ENCODE data around the gene PABPN1L. TPM values are rescaled to one million over a fixed set of nuclear protein-coding genes. Genes with fewer than 3 reads are reported as not detected.

PABPN1L gene
- total RNA-seq, 3 donors from 2014 or later, result not detected

GRCh38 chr16:88818575-88818874, 47.9 kb downstream of the PABPN1L start:
- Mint-ChIP-seq H3K27me3 (ENCODE audit: low read depth) (no peaks in the 10 kb centered on the region), H3K4me3 (no peak overlapping the region), H3K4me1 (ENCODE audit: low read depth) (no peaks in the 10 kb centered on the region), H3K36me3 (ENCODE audit: insufficient read depth) (peaks cover 3% of the 10 kb centered on the region), H3K9me3 (no peaks in the 10 kb centered on the region)
- no peak for DNase-seq
- ATAC-seq, result no peak

GRCh38 chr16:88817785-88818574, 48.5 kb downstream of the PABPN1L start:
- Mint-ChIP-seq H3K36me3 (ENCODE audit: insufficient read depth) (peaks cover 3% of the 10 kb centered on the region), H3K9me3 (no peaks in the 10 kb centered on the region), H3K4me3 (no peak overlapping the region), H3K4me1 (ENCODE audit: low read depth) (no peaks in the 10 kb centered on the region), H3K27me3 (ENCODE audit: low read depth) (no peaks in the 10 kb centered on the region)
- no peak for ATAC-seq
- DNase-seq, result no peak

- H3K27me3 Mint-ChIP-seq (ENCODE audit: low read depth), result no peaks in the 10 kb centered on the region
- H3K4me1 Mint-ChIP-seq (ENCODE audit: low read depth), result no peaks in the 10 kb centered on the region
- H3K36me3 Mint-ChIP-seq (ENCODE audit: insufficient read depth), result no peaks in the 10 kb centered on the region
- no peak for DNase-seq
- no peak for ATAC-seq
- no peaks in the 10 kb centered on the region for H3K9me3 Mint-ChIP-seq
- no peak overlapping the region for H3K4me3 Mint-ChIP-seq
Observed at GRCh38 chr16:88816736-88817535, 49.5 kb downstream of the PABPN1L start.

GRCh38 chr16:88815901-88816589, 50.4 kb downstream of the PABPN1L start:
- H3K4me3 Mint-ChIP-seq, result no peak overlapping the region
- no peaks in the 10 kb centered on the region for H3K27me3 Mint-ChIP-seq (ENCODE audit: low read depth)
- ATAC-seq (peak in 1 of 2 donors; percentile 13), DNase-seq (peak; percentile 51)
- H3K9me3 Mint-ChIP-seq, result no peaks in the 10 kb centered on the region
- no peaks in the 10 kb centered on the region for H3K4me1 Mint-ChIP-seq (ENCODE audit: low read depth)
- H3K36me3 Mint-ChIP-seq (ENCODE audit: insufficient read depth), result no peaks in the 10 kb centered on the region

- Mint-ChIP-seq H3K36me3 (ENCODE audit: insufficient read depth) (peaks cover 1% of the 10 kb centered on the region), H3K4me1 (ENCODE audit: low read depth) (peaks cover 3% of the 10 kb centered on the region), H3K27me3 (ENCODE audit: low read depth) (no peaks in the 10 kb centered on the region), H3K9me3 (no peaks in the 10 kb centered on the region), H3K4me3 (no peak overlapping the region)
- ATAC-seq (no peak), DNase-seq (no peak)
Observed at GRCh38 chr16:88815227-88815626, 51.2 kb downstream of the PABPN1L start.

GRCh38 chr16:88814144-88814502, 52.3 kb downstream of the PABPN1L start:
- ATAC-seq (no peak), DNase-seq (no peak)
- H3K9me3 Mint-ChIP-seq, result no peaks in the 10 kb centered on the region
- peaks cover 7% of the 10 kb centered on the region for H3K4me1 Mint-ChIP-seq (ENCODE audit: low read depth)
- no peak overlapping the region for H3K4me3 Mint-ChIP-seq
- H3K27me3 Mint-ChIP-seq (ENCODE audit: low read depth), result no peaks in the 10 kb centered on the region
- peaks cover 7% of the 10 kb centered on the region for H3K36me3 Mint-ChIP-seq (ENCODE audit: insufficient read depth)

Other genes starting within 250 kb of the PABPN1L start
- gene IL17C, start 228.1 kb downstream of the PABPN1L start, total RNA-seq, result not detected
- 100 to 1,000 TPM; 110 to 147 (median 117) TPM for gene CYBA, start 215.6 kb downstream of the PABPN1L start, total RNA-seq
- 10 to 100 TPM; 39.0 to 49.2 (median 44.4) TPM for gene MVD, start 203.6 kb downstream of the PABPN1L start, total RNA-seq
- gene SNAI3, start 180.2 kb downstream of the PABPN1L start, total RNA-seq, result 1 to 10 TPM in 2 of 3 donors, under 1 TPM in 1; 0.90 to 1.3 (median 1.2) TPM
- 10 to 100 TPM; 28.0 to 45.7 (median 30.6) TPM for gene RNF166, start 160.3 kb downstream of the PABPN1L start, total RNA-seq
- gene CTU2, start 160.2 kb downstream of the PABPN1L start, total RNA-seq, result 100 to 1,000 TPM in 2 of 3 donors, 10 to 100 TPM in 1; 96.8 to 129 (median 116) TPM
- 100 to 1,000 TPM; 116 to 171 (median 139) TPM for gene PIEZO1, start 81.4 kb downstream of the PABPN1L start, total RNA-seq
- gene CDT1, start 62.9 kb downstream of the PABPN1L start, total RNA-seq, result 10 to 100 TPM; 81.0 to 96.4 (median 87.2) TPM
- 100 to 1,000 TPM; 534 to 566 (median 566) TPM for gene APRT, start 54.7 kb downstream of the PABPN1L start, total RNA-seq
- gene GALNS, start 9.7 kb downstream of the PABPN1L start, total RNA-seq, result 10 to 100 TPM; 20.6 to 24.1 (median 21.1) TPM
- gene TRAPPC2L, start 9.5 kb downstream of the PABPN1L start, total RNA-seq, result 100 to 1,000 TPM in 1 of 3 donors, 10 to 100 TPM in 2; 78.9 to 105 (median 98.0) TPM
- gene CBFA2T3, start 110.5 kb upstream of the PABPN1L start, total RNA-seq, result 1 to 10 TPM; 1.0 to 2.0 (median 1.3) TPM
- 10 to 100 TPM; 32.5 to 38.7 (median 34.2) TPM for gene ACSF3, start 227.2 kb upstream of the PABPN1L start, total RNA-seq

All from activated T-cell treated with anti-CD3 and anti-CD28 coated beads, Interleukin-2, amount 50 U/mL, for 4 hours (primary cell).